Activated T-helper 17 cell treated with anti-CD3 and anti-CD28 coated beads, Interleukin-2, amount 50 U/mL, for 72 hours (primary cell): ENCODE data around the gene NEDD4L. TPM values are rescaled to one million over a fixed set of nuclear protein-coding genes. Genes with fewer than 3 reads are reported as not detected.
"Not testable (repeated sequence)": the region's sequence is repeated elsewhere in the genome, so short reads cannot be mapped to it uniquely, and the experiment has no call there.

Experiments
- ATAC-seq: fragments of 150-1000 bp; cut with Tn5 transposase; replicated peaks from 2 replicates; pipeline ENCODE4 v1.10.0; 2021; ENCODE audit warnings: mild to moderate bottlenecking, moderate library complexity
- H3K27ac Mint-ChIP-seq: one replicate; pipeline ENCODE4 v1.8.0; 2022; ENCODE audit warnings: mixed read lengths
- H3K27me3 Mint-ChIP-seq: one replicate; pipeline ENCODE4 v1.8.0; 2022; ENCODE audit warnings: mixed read lengths
- H3K36me3 Mint-ChIP-seq: one replicate; pipeline ENCODE4 v1.8.0; 2022; ENCODE audit warnings: low read depth, mild to moderate bottlenecking, mixed read lengths
- H3K4me1 Mint-ChIP-seq: one replicate; pipeline ENCODE4 v1.8.0; 2022; ENCODE audit warnings: mixed read lengths
- H3K4me3 Mint-ChIP-seq: one replicate; pipeline ENCODE4 v1.8.0; 2022; ENCODE audit warnings: mild to moderate bottlenecking, mixed read lengths
- H3K9me3 Mint-ChIP-seq: one replicate; pipeline ENCODE4 v1.8.0; 2022; ENCODE audit warnings: mixed read lengths
- total RNA-seq, 2 donors: library from RNA; stranded (reverse); gene quantifications; one replicate each; pipeline ENCODE4 v1.2.3, GENCODE V29; 2022

The NEDD4L gene
- total RNA-seq, 2 donors from 2014 or later = 6.5 to 8.0 TPM

DNA sequence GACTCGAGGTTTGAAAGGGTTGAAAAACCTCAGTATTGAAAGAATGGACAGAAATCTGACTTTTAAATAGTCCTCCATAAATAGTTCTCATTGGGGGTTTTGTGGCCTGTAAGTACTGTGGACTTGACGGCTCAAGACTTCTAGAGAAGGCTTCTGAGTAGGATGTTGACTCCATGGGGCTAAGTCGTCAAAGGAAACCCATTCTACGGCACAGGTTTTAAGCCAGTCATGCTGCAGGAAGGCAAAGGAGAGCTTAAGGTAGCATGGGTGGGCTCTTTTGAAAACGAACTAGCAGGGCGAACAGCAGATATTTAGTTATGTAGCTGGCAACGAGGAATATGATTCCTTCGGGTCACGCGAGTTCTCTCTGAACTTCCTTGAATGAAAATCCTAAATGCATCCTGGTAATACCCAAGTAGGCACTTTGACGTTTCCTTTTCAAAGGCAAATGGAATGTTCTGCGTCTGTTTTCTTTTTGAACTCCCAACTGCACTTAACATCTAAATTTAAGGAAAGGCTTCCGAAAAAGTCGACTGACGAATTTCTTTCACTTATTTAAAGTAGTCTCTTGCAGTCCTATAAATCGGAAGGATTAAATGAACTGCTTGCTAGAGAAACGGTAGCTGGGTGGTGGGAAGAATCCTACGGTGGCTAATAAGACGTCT is 1.1 kb upstream of the NEDD4L start:
- H3K4me1 Mint-ChIP-seq = peaks cover 10% of the 10 kb centered on the region
- H3K27ac Mint-ChIP-seq = no peak overlapping the region
- H3K9me3 Mint-ChIP-seq = no peaks in the 10 kb centered on the region
- peaks cover 5% of the 10 kb centered on the region for H3K36me3 Mint-ChIP-seq
- peak overlapping the region; percentile 70 for H3K4me3 Mint-ChIP-seq
- no peak for ATAC-seq
- peaks cover 35% of the 10 kb centered on the region for H3K27me3 Mint-ChIP-seq

DNA sequence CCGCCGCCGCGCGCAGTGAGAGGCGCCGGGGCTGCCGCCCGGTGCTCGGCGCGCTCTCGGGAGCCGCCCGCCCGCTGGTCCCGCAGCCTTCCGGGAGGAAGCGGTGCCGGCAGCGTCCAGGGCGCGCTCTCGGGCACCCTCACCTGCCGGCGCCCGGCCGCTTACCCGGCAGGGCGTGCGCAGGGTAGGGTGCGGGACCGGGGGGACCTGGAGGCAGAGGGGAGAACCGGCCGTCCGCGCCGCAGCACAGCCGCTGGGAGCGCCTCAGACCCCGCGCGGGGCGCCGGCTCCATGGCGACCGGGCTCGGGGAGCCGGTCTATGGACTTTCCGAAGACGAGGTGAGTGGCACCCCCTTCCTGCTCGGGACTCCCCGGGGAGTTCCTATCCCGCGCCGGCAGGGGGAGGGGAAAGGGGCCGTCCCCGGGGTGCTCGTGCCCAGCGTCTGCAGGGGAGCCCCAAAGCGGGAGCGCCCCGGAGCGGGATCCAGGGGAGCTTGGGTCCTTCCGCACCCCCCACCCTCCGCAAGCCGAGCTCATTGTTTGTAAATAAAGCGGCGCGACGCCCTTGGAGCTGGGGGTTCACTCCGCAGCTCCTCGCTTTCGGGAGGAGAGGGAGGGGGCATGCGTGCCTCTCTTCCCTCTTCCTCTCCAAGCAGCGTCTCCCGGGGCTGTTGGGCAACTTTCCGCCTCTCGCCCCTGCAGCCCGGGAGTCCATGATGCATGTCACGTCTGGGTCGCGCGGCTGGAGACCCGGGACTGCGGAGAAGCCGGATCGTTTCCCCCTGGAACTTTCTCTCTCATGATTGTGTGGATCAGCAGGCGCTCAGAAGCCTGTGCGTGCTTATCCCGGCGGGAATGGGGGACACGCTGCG is 580 bp downstream of the NEDD4L start:
- peak; percentile 45 for ATAC-seq
- Mint-ChIP-seq H3K27ac (no peak overlapping the region), H3K9me3 (no peaks in the 10 kb centered on the region), H3K27me3 (peaks cover 35% of the 10 kb centered on the region), H3K4me3 (peak overlapping the region; percentile 88), H3K4me1 (peaks cover 10% of the 10 kb centered on the region), H3K36me3 (peaks cover 5% of the 10 kb centered on the region)

DNA sequence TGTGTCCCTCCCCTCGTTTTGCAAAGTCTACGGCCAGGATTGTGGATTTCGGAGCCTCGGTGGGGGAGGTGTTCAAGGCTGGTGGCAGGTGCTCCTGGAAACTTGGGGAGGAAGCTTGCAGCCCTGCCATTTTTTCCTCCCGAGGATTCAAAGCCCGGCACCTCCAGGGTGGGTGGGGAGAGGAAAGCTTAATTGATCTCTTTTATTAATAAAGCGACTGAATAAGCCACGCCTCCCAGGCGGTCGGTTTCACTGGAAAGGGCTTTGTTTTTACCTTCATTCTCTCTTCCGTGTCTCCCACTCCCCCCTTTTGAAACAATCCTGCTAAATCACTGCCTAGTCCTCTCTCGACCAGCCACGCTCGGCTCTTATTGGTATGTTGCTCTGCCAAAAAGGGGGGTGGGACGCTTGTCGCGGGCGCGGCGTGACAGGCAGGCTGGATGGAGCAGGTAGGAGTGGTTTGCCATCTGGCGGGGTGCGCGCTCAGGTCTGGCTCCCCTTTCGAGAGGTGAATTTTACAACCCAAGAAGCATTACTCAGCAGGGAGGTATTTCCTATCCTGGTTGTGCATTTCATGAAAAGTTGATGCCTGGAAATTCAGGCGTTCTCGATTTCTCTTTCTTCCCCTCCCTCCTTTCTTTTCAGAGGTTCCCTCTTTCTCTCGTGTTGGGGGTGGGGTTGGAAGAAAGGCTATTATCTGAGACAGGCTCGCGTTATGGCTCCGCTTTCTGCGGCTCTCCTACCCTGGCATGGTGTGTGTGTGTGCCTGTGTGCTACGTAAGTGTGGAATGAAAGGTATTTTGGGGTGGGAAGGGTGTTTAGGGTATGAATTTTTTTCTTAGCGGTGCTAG is 1.4 kb downstream of the NEDD4L start:
- Mint-ChIP-seq H3K36me3 (peaks cover 5% of the 10 kb centered on the region), H3K4me1 (peaks cover 10% of the 10 kb centered on the region), H3K27ac (no peak overlapping the region), H3K4me3 (peak overlapping the region; percentile 88), H3K27me3 (peaks cover 35% of the 10 kb centered on the region), H3K9me3 (no peaks in the 10 kb centered on the region)
- ATAC-seq = no peak

DNA sequence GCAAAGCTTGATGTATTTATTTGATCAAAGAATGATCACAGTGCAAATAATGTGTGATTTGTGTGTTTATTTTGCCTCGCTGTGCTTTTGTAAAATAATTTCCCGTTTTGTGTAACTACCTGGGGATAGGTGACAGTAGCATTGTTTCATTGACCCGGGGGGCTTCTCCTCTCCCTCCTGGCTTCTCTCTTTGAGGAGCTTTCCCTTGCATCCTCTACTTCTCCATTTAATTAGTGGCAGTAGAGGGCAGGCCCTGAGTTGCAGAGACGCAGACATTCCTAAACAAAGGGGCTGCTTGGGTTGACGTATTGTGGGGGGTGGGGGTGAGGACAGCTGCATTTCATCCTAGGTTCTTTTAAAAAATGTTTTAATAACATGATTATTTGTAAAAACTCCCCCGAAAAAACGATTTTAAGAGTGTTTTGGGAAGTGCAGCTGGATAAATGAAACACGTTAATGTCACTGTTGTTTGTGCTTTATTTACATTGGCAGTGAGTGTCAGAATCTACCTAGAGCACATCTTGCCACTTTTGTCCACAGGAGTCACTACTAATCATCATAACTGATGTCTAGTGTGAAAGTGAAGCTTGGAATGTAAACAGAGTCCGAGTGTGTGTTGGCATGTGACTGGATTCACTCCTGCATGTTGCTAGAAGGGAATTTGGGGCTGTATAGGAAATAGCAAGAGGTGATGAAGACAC is 2.2 kb downstream of the NEDD4L start:
- Mint-ChIP-seq H3K36me3 (peaks cover 5% of the 10 kb centered on the region), H3K4me3 (peak overlapping the region; percentile 88), H3K27ac (no peak overlapping the region), H3K9me3 (no peaks in the 10 kb centered on the region), H3K4me1 (peaks cover 10% of the 10 kb centered on the region), H3K27me3 (peaks cover 30% of the 10 kb centered on the region)
- ATAC-seq = no peak

DNA sequence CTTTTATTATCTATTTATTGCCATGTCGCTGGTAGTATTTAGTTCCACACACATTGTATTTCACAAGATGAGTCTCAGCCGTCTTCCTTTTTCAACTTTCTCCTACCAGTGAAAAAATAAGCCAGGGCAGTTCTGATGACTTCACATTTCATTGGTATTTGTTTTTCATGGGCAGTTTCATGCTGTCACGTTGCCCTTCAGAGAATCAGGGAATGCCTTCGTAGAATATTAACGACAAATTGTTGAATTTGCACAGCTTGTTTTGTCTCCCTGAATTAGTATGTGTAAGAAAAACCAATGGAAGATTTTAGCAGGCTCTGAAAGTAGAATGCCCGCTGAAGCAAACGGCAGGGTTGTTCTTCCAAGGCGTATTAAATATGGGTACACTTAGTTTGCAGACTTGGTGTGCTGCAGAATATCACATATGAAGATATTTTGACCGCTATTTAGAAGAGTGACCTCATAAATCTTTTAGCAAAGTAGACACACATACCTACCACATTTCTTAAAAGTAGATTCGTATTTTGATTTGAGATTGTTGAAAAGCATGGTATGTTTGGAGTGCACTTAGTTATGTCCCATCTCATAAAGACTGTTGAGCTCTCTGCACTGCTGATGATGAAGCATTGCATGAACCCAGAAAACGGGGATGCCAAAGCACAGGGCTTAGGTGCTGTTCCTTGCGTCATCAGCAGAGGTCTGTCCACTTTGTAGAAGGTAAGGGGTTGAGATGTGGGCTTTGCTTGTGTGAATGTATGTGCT is 2.9 kb downstream of the NEDD4L start:
- Mint-ChIP-seq H3K4me1 (peaks cover 7% of the 10 kb centered on the region), H3K9me3 (no peaks in the 10 kb centered on the region), H3K27me3 (peaks cover 26% of the 10 kb centered on the region), H3K4me3 (peak overlapping the region; percentile 88), H3K27ac (no peak overlapping the region), H3K36me3 (peaks cover 5% of the 10 kb centered on the region)
- no peak for ATAC-seq

DNA sequence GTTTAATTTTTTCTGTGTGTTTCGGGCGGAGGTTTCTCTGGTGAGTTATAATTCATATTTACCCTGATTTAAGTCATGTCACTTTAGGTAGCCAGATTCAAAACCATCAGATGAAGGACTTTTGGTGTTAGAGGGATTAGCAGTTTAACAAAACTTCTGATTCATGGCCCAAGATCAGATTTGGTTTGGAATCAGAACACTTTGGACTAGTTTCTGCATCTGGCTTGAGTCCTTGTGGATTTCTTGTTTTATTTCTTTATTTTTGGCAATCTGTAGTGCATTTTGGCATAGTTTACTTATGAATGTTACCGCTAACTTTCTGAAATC is 3.5 kb downstream of the NEDD4L start:
- Mint-ChIP-seq H3K36me3 (peaks cover 5% of the 10 kb centered on the region), H3K4me1 (peaks cover 9% of the 10 kb centered on the region), H3K27ac (no peak overlapping the region), H3K9me3 (no peaks in the 10 kb centered on the region), H3K27me3 (peaks cover 23% of the 10 kb centered on the region), H3K4me3 (no peak overlapping the region)
- ATAC-seq = no peak

DNA sequence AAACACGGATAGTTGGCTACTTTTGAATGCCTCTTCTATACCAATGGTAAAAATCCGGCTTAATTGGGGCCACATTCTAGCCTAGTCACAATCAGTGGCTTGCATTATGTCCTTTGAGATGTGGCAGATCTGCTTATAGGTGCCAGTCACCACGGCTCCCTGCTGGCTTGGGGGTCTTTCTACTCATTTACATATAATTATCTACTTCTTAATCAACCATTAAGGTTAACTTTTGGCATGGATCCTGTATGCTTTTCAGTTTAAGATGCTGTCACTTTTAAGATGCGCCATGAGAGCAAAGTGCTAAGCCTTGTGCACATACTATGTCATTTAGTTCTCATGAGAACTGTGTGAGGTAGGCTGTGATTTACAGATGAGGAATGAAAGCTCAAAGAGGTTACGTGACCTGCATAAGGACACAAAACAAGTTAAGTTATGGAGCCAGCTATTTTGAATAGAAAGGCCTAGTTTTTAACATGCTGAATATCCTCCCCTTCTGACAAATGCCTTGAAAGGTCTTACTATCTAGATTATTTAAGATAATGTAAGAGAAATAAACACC is 4.1 kb downstream of the NEDD4L start:
- H3K27me3 Mint-ChIP-seq = peaks cover 23% of the 10 kb centered on the region
- H3K4me3 Mint-ChIP-seq = no peak overlapping the region
- no peak for ATAC-seq
- H3K36me3 Mint-ChIP-seq = peaks cover 5% of the 10 kb centered on the region
- no peak overlapping the region for H3K27ac Mint-ChIP-seq
- no peaks in the 10 kb centered on the region for H3K9me3 Mint-ChIP-seq
- peaks cover 9% of the 10 kb centered on the region for H3K4me1 Mint-ChIP-seq

DNA sequence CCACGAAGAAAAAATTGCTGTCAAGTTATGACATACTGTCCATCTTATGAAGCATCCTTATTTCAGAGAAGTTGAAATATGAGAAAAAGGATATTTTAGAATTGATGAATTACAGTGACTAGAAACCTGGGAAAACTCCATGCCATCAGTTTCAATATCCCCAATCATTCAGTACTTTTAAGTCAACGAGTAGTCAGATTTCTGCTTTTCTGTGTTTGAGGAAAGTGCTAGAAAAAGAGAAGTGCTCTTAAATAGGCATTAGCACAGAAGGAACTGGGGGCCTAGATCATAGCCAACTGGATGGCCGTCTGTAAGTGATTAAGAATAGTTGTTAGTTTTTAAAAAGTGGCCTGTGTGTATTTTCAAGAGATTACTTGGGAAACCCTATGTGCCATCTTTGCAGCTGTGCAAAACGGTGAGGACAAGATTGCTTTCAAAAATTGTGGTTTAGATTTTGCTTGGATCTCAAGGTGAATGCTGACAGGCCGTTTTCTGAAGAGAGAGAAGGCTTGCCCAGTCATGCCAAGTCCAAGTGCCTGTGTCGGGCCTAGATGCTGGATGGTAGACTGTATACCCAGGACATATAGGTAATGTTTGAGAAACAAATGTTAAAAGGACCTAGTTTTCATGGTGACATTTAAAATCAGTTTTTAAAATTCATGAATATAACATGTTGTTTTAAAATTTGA is 5.1 kb downstream of the NEDD4L start:
- H3K27me3 Mint-ChIP-seq = peaks cover 23% of the 10 kb centered on the region
- no peak overlapping the region for H3K4me3 Mint-ChIP-seq
- H3K27ac Mint-ChIP-seq = no peak overlapping the region
- H3K4me1 Mint-ChIP-seq = peaks cover 9% of the 10 kb centered on the region
- H3K9me3 Mint-ChIP-seq = no peaks in the 10 kb centered on the region
- H3K36me3 Mint-ChIP-seq = peaks cover 5% of the 10 kb centered on the region
- no peak for ATAC-seq

DNA sequence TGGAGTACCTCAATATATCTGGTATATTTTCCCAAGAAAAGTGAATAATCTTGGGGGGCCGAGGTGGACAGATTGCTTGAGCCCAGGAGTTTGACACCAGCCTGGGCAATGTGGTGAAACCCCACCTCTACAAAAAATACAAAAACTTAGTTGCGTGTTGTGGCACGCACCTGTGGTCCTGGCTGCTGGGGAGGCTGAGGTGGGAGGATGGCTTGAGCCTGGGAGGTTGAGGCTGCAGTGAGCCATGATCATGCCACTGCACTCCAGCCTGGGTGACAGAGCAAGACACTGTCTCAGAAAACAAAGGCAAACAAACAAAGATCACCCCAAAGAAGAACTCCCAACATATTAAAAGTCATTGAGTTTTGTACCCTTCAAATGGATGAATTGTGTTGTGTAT is 6.9 kb downstream of the NEDD4L start:
- not testable (repeated sequence) for ATAC-seq, H3K9me3 Mint-ChIP-seq, H3K4me3 Mint-ChIP-seq, H3K4me1 Mint-ChIP-seq, H3K27ac Mint-ChIP-seq, H3K36me3 Mint-ChIP-seq
- H3K27me3 Mint-ChIP-seq = peaks cover 19% of the 10 kb centered on the region

DNA sequence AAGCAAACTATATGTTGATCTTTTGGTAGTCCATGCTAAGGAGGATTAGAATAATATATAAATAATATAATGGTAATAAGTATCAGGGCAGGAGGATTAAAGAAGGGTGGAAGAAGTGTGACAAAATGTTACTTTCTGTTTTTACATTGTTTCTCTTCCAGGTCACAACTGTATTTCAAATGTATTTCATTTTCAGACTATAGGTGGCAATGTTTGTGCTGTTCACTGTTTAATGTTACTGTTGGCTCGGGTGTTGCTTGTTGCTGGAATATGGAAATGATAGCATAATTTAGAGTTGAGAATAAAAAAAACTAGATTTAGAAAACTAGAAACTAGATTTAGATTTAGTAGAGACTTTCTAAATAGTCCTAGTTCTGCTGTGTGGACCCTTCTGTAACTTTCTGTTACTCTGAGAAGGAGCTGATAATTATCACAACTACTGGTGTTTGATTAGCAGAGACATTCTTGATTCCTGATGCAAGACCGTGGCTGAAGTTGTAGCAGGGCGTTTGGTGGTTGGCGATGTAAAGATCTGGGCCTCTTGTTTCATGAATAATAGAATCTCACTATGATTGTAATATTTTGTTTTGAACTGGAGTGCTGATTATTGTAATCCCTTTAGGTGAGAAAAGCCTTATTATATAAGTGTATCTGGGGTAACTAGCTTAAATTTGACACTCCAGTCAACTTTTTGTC is 7.9 kb downstream of the NEDD4L start:
- Mint-ChIP-seq H3K4me3 (no peak overlapping the region), H3K4me1 (peaks cover 4% of the 10 kb centered on the region), H3K9me3 (no peaks in the 10 kb centered on the region), H3K36me3 (no peaks in the 10 kb centered on the region), H3K27ac (no peak overlapping the region), H3K27me3 (peaks cover 12% of the 10 kb centered on the region)
- ATAC-seq = no peak

DNA sequence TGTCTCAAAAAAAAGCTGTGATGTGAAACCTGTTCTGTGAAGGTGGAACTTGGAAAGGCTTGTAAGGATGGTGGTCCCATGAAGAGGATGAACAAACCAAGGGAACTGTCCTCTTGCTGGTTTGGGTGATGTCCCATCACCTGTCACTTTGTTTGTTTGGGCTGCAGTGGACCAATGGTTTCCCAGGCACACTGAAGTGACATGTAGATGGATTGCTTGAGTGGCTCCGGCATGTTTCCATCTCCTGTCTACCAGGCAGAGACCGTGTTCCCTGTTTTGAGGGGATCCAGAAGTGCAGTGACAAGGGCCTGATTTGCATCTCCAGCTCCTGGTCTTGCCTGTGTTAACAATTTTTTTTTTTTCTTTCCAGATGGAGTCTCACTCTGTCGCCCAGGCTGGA is 8.9 kb downstream of the NEDD4L start:
- Mint-ChIP-seq H3K4me3 (no peak overlapping the region), H3K27me3 (peaks cover 8% of the 10 kb centered on the region), H3K27ac (no peak overlapping the region), H3K36me3 (no peaks in the 10 kb centered on the region), H3K4me1 (peaks cover 4% of the 10 kb centered on the region), H3K9me3 (no peaks in the 10 kb centered on the region)
- no peak for ATAC-seq

DNA sequence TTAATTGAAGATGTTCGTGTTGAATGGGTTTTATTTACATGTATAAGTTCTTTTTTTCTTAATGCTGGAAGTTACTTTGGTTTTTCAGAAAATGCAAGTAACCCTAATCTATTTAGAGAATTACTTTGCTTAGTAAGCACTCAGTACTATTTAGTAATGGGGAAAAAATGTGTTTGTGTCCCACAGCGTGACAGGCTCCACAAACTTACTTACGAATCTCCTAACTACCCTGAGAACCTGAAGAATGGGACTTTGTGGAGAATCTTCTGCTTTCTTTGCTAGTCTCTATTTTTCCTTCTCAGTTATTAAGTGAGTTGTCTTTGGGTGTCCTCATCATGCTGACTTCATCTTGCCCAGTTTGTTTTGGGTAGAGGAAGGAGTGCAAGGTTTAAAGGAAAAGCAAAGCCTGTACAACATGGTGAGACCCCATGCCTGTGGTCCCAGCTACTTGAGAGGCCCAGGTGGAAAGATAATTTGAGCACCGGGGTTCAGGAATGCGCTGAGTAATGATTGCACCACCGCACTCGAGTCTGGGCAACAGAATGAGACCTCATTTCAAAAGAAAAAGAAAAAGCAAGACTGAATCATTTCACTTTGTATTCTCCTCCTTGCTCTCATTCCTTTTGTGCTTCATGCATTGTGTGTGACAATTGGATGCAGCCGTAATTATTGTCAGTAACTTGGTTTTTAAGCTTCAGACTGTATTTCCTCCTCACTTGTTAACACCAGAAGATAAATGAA is 10.2 kb downstream of the NEDD4L start:
- no peaks in the 10 kb centered on the region for H3K9me3 Mint-ChIP-seq
- peaks cover 8% of the 10 kb centered on the region for H3K27me3 Mint-ChIP-seq
- no peak overlapping the region for H3K4me3 Mint-ChIP-seq
- H3K36me3 Mint-ChIP-seq = no peaks in the 10 kb centered on the region
- peaks cover 4% of the 10 kb centered on the region for H3K4me1 Mint-ChIP-seq
- no peak for ATAC-seq
- no peak overlapping the region for H3K27ac Mint-ChIP-seq
